Choroid plexus epithelial cell (primary cell): ENCODE results near the gene KRTAP4-7.

Experiments used
- DNase-seq: peaks from one replicate; pipeline ENCODE4 v3.0.0-alpha.2; 2010; ENCODE audit warnings: low read depth
- H3K4me3 ChIP-seq: 2 replicates; pipeline ENCODE4 v1.5.1; 2011; ENCODE audit warnings: low read depth, mild to moderate bottlenecking, control low read depth, low read length, moderate library complexity
- CTCF ChIP-seq: conservative IDR thresholded peaks from 2 replicates; pipeline ENCODE4 v1.5.1; 2011; ENCODE audit warnings: low read depth, mild to moderate bottlenecking, control low read depth, inconsistent platforms, low read length, moderate library complexity

The KRTAP4-7 gene

GRCh38 chr17:41125064-41125463 lies 41.1 kb downstream of the KRTAP4-7 start:
- H3K4me3 ChIP-seq: no peak overlapping the region
- no peak for DNase-seq
- TF ChIP-seq CTCF: no peak

- DNase-seq: no peak
- no peak for TF ChIP-seq CTCF
- H3K4me3 ChIP-seq: no peak overlapping the region
These were observed 42.5 kb downstream of the KRTAP4-7 start for GRCh38 chr17:41126412-41126811.

GRCh38 chr17:41127371-41127770 lies 43.4 kb downstream of the KRTAP4-7 start:
- DNase-seq: no peak
- TF ChIP-seq CTCF: no peak

GRCh38 chr17:41131979-41132378 lies 48.0 kb downstream of the KRTAP4-7 start:
- TF ChIP-seq CTCF: no peak
- peak; percentile 26 for DNase-seq

More at GRCh38 chr17:41127371-41127770, 43.4 kb downstream of the KRTAP4-7 start:
- H3K4me3 ChIP-seq: no peak overlapping the region

GRCh38 chr17:41133880-41134735 lies 50.2 kb downstream of the KRTAP4-7 start:
- no peak overlapping the region for H3K4me3 ChIP-seq
- peak; percentile 16 for DNase-seq
- no peak for TF ChIP-seq CTCF

More at GRCh38 chr17:41131979-41132378, 48.0 kb downstream of the KRTAP4-7 start:
- H3K4me3 ChIP-seq: no peak overlapping the region
